Choroid plexus epithelial cell (primary cell): ENCODE results near the gene LRRC25.

Experiments
- DNase-seq: peaks from one replicate; pipeline ENCODE4 v3.0.0-alpha.2; 2010; ENCODE audit warnings: low read depth
- H3K4me3 ChIP-seq: 2 replicates; pipeline ENCODE4 v1.5.1; 2011; ENCODE audit warnings: low read depth, mild to moderate bottlenecking, control low read depth, low read length, moderate library complexity
- CTCF ChIP-seq: conservative IDR thresholded peaks from 2 replicates; pipeline ENCODE4 v1.5.1; 2011; ENCODE audit warnings: low read depth, mild to moderate bottlenecking, control low read depth, inconsistent platforms, low read length, moderate library complexity

The LRRC25 gene

DNA sequence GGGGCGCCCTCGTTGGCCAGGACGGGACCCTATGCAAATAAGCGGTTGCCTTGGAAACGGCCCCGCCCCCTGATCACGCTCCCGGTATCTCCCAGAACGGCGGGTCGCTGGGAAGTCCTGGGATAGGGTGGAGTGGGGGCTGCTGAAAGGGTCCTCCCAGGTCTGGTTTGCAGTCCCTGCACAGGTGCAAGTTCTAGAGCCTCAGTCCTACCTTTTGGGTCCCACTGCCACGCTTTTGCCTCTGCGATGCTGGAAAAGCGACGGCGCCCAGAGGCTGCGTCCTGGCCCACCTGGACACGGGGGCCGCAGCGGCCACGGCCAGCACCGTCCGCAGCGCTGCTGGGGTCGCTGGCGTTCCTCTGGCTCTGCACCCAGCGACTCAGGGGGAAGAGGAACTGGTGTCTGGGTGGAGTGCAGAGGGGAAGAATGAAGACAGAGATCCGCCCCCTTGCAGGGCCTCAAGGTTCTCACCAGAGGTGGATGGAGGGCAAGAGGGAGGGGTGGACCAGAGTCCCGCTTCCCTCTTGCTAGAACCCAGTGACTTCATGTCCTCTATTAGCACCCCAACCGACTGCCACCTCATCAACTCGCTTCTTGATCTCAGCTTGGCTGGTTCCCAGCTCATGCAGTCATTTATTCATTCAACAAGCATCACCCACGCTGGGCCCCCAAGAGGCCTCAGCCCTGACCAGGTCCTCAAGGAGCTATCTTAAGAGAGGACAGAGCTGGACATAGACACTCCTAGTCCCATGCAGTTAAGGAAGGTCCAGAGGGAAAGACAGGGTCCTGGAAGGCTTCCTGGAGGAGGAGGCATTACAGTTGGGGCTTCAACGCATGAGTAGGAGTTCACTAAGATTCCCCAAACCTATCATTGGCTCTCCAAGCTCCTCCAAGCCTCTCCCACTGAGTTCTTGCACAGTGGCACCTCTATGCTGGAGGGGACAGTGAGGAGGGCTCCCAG, at the start of gene LRRC25:
Gene LRRC25 (minus strand): TSS at position 381 of the 961 bp plus-strand sequence. CDS start 659 bp downstream, outside the sequence.
- DNase-seq: no peak
- peak within 1 kb of the TSS; percentile 17 for H3K4me3 ChIP-seq
- no peak for TF ChIP-seq CTCF

DNA sequence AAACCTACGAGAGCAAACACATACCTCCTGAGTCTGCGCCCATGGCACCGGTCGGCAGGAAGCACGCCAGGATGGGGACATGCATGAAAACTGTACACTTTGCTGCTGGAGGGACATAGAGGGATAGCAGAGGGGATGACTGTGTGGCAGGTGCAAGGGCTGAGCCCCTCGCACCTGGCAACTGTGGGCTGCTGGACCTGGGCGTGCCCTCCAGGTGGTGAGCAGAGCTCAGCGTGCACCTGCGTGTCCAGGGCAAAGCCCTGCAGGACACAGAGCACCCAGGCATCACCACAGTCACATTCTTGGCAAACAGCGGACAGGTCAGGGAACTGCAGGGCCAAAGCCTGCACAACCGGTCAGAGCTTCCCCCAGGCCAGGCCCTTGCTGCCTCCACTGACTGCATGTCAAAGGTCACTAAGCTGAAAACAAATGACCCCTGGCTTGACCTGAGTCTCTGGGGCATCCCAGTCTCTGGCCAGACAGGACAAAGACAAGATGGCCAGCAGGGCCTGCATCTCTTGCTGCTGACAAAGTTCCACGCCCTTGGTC, 49.5 kb upstream of the LRRC25 start:
- no peak for TF ChIP-seq CTCF
- no peak for DNase-seq
- no peak overlapping the region for H3K4me3 ChIP-seq

DNA sequence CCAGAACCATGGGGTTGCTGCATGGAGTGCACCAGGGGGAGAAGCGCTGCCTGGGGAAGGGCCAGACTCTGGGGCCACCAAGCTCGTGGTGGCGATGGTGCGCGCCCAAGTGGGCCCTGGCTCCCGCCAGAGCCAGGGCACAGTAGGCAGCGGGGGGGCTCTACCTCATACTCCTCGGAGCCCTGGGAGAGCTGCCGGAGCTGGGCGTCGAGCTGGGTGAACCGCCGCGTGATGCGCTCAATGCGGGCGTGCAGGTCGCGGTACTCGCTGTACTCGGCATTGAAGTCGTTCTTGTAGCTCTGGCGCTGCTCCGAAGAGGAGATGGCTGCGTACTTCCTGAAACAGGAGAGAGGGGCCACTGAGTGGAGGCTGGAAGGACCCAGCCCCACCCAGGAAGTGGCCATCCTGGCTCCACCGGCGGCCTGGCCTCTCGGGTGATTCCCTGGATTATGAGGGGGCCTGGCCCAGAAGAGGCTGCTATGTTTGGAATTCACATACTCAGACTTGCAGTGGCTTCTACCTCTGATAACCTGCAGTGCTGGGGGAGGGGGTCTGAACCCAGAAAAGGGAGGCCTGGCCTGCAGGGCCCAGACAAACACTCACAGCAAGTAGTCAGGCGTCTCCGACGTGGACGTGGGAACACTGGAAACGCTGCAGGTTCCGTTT, 48.9 kb upstream of the LRRC25 start:
- DNase-seq: no peak
- no peak for TF ChIP-seq CTCF
- H3K4me3 ChIP-seq: no peak overlapping the region

- TF ChIP-seq CTCF: no peak
- no peak for DNase-seq
- H3K4me3 ChIP-seq: no peak overlapping the region
Measured at GRCh38 chr19:18445262-18445948, 48.0 kb upstream of the LRRC25 start.

- TF ChIP-seq CTCF: no peak
- no peak overlapping the region for H3K4me3 ChIP-seq
- DNase-seq: no peak
Measured at GRCh38 chr19:18444513-18444912, 47.1 kb upstream of the LRRC25 start.

GRCh38 chr19:18443831-18444230, 46.4 kb upstream of the LRRC25 start:
- TF ChIP-seq CTCF: no peak
- DNase-seq: no peak
- H3K4me3 ChIP-seq: no peak overlapping the region
